HAP-1 (cell line): ENCODE measurements around the gene KRT16.
"Not testable (repeated sequence)": the region's sequence is repeated elsewhere in the genome, so short reads cannot be mapped to it uniquely, and the experiment has no call there.

Experiments used
- DNase-seq, 2 experiments: peaks; one replicate each; pipeline ENCODE4 v3.0.0-alpha.2; 2016 to 2020; ENCODE audit warnings: low spot score in 2 of 2
- H3K27me3 ChIP-seq: fragments of 250-450 bp; sonication (Bioruptor Pico); 2 replicates; pipeline ENCODE4 v1.5.1; 2020; ENCODE audit warnings: low read depth, mild to moderate bottlenecking, moderate library complexity
- H3K36me3 ChIP-seq: fragments of 250-450 bp; sonication (Bioruptor Pico); replicated peaks from 2 replicates; pipeline ENCODE4 v1.5.1; 2020; ENCODE audit warnings: mild to moderate bottlenecking
- H3K4me1 ChIP-seq: fragments of 250-450 bp; sonication (Bioruptor Pico); 2 replicates; pipeline ENCODE4 v1.5.1; 2020; ENCODE audit warnings: mild to moderate bottlenecking
- H3K4me3 ChIP-seq: fragments of 250-450 bp; sonication (Bioruptor Pico); 2 replicates; pipeline ENCODE4 v1.5.1; 2020; ENCODE audit warnings: mild to moderate bottlenecking, moderate library complexity
- H3K9me3 ChIP-seq: fragments of 250-450 bp; sonication (Bioruptor Pico); 2 replicates; pipeline ENCODE4 v1.5.1; 2020; ENCODE audit warnings: mild to moderate bottlenecking, moderate library complexity
- in situ Hi-C: fragments of 300-500 bp; cut with MboI; formaldehyde crosslinking; loops from 3 replicates; pipeline ENCODE4 v1.14.3; 2020; ENCODE audit warnings: low sequenced_read_pairs, inconsistent platforms, mixed read lengths

Gene KRT16

GRCh38 chr17:41582061-41582968 lies 30.3 kb downstream of the KRT16 start:
- H3K27me3 ChIP-seq, DNase-seq, H3K36me3 ChIP-seq, in situ Hi-C loops, H3K4me1 ChIP-seq, H3K9me3 ChIP-seq, H3K4me3 ChIP-seq: not testable (repeated sequence)

GRCh38 chr17:41581366-41582060 lies 31.1 kb downstream of the KRT16 start:
- no peaks in the 10 kb centered on the region for H3K36me3 ChIP-seq
- H3K9me3 ChIP-seq: no peaks in the 10 kb centered on the region
- no peaks in the 10 kb centered on the region for H3K4me1 ChIP-seq
- no peak overlapping the region for H3K4me3 ChIP-seq
- no peaks in the 10 kb centered on the region for H3K27me3 ChIP-seq
- DNase-seq: no peak
- in situ Hi-C loops: no loop called here

- no peaks in the 10 kb centered on the region for H3K36me3 ChIP-seq
- in situ Hi-C loops: no loop called here
- DNase-seq: no peak
- no peaks in the 10 kb centered on the region for H3K9me3 ChIP-seq
- H3K4me1 ChIP-seq: no peaks in the 10 kb centered on the region
- no peaks in the 10 kb centered on the region for H3K27me3 ChIP-seq
- no peak overlapping the region for H3K4me3 ChIP-seq
These were observed 31.7 kb downstream of the KRT16 start for GRCh38 chr17:41580687-41581365.

- DNase-seq: no peak
- H3K4me3 ChIP-seq: no peak overlapping the region
- H3K9me3 ChIP-seq: no peaks in the 10 kb centered on the region
- no peaks in the 10 kb centered on the region for H3K4me1 ChIP-seq
- H3K27me3 ChIP-seq: no peaks in the 10 kb centered on the region
- H3K36me3 ChIP-seq: no peaks in the 10 kb centered on the region
- in situ Hi-C loops: no loop called here
These were observed 32.4 kb downstream of the KRT16 start for GRCh38 chr17:41580244-41580575.

- Histone ChIP-seq H3K27me3 (no peaks in the 10 kb centered on the region), H3K36me3 (no peaks in the 10 kb centered on the region), H3K4me1 (no peaks in the 10 kb centered on the region), H3K4me3 (no peak overlapping the region), H3K9me3 (no peaks in the 10 kb centered on the region)
- in situ Hi-C loops: no loop called here
- peak; percentile 82 to 94 for DNase-seq
These were observed 32.9 kb downstream of the KRT16 start for GRCh38 chr17:41579484-41580243.

GRCh38 chr17:41578971-41579370 lies 33.6 kb downstream of the KRT16 start:
- in situ Hi-C loops: no loop called here
- no peak for DNase-seq
- no peaks in the 10 kb centered on the region; the same call in 1 of the 2 replicates for H3K27me3 ChIP-seq
- no peaks in the 10 kb centered on the region for H3K9me3 ChIP-seq
- no peak overlapping the region for H3K4me3 ChIP-seq
- H3K36me3 ChIP-seq: no peaks in the 10 kb centered on the region
- no peaks in the 10 kb centered on the region for H3K4me1 ChIP-seq

- H3K4me3 ChIP-seq: no peak overlapping the region
- no peaks in the 10 kb centered on the region for H3K4me1 ChIP-seq
- DNase-seq: no peak
- H3K27me3 ChIP-seq: no peaks in the 10 kb centered on the region; the same call in 1 of the 2 replicates
- H3K9me3 ChIP-seq: no peaks in the 10 kb centered on the region
- in situ Hi-C loops: no loop called here
- no peaks in the 10 kb centered on the region for H3K36me3 ChIP-seq
These were observed 34.0 kb downstream of the KRT16 start for GRCh38 chr17:41578538-41578937.

- H3K4me1 ChIP-seq, H3K4me3 ChIP-seq, H3K36me3 ChIP-seq, H3K9me3 ChIP-seq, H3K27me3 ChIP-seq, DNase-seq, in situ Hi-C loops: not testable (repeated sequence)
These were observed 35.8 kb downstream of the KRT16 start for GRCh38 chr17:41576740-41577139.

- Histone ChIP-seq H3K36me3 (no peaks in the 10 kb centered on the region), H3K27me3 (peaks cover 11% of the 10 kb centered on the region), H3K4me3 (no peak overlapping the region), H3K9me3 (no peaks in the 10 kb centered on the region), H3K4me1 (no peaks in the 10 kb centered on the region)
- DNase-seq: no peak
- in situ Hi-C loops: no loop called here
These were observed 37.2 kb downstream of the KRT16 start for GRCh38 chr17:41575336-41575735.

- Histone ChIP-seq H3K4me1 (no peaks in the 10 kb centered on the region), H3K36me3 (no peaks in the 10 kb centered on the region), H3K27me3 (peaks cover 19% of the 10 kb centered on the region), H3K4me3 (no peak within 1 kb of the TSS), H3K9me3 (no peaks in the 10 kb centered on the region)
- DNase-seq: no peak
- in situ Hi-C loops: no loop called here
These were observed 40.8 kb downstream of the KRT16 start, which contains the start of gene KRT9 for GRCh38 chr17:41571561-41572434. KRT9 (minus strand) TSS chr17:41572059; CDS start chr17:41571992, 67 bp downstream.

GRCh38 chr17:41567317-41567716 lies 45.2 kb downstream of the KRT16 start:
- no peak for DNase-seq
- in situ Hi-C loops: no loop called here
- no peaks in the 10 kb centered on the region for H3K4me1 ChIP-seq
- no peaks in the 10 kb centered on the region for H3K9me3 ChIP-seq
- peaks cover 34% of the 10 kb centered on the region for H3K27me3 ChIP-seq
- H3K36me3 ChIP-seq: no peaks in the 10 kb centered on the region
- H3K4me3 ChIP-seq: no peak overlapping the region

GRCh38 chr17:41565338-41565737 lies 47.2 kb downstream of the KRT16 start:
- Histone ChIP-seq H3K9me3 (no peaks in the 10 kb centered on the region), H3K36me3 (no peaks in the 10 kb centered on the region), H3K27me3 (peaks cover 37% of the 10 kb centered on the region), H3K4me1 (no peaks in the 10 kb centered on the region), H3K4me3 (no peak overlapping the region)
- no peak for DNase-seq
- in situ Hi-C loops: no loop called here
